Lower lobe of right lung (tissue), 2 donors: ENCODE results near the gene PDGFB. TPM values are rescaled to one million over a fixed set of nuclear protein-coding genes. Genes with fewer than 3 reads are reported as not detected.
A peak's percentile ranks its signal among the peaks of the same experiment; 100 is the strongest.

Source experiments
- ATAC-seq, 2 donors: fragments of 200-7000 bp; cut with Tn5 transposase; one replicate each; pipeline ENCODE4 v1.9.1; 2020 to 2022; ENCODE audit warnings: mild to moderate bottlenecking in 2 of 2, moderate library complexity in 2 of 2
- DNase-seq: peaks from one replicate; pipeline ENCODE4 v3.0.0-alpha.2; 2020
- H3K27ac ChIP-seq: fragments of 200-600 bp; one replicate; pipeline ENCODE4 v1.8.0; 2022
- H3K27me3 ChIP-seq: fragments of 200-600 bp; one replicate; pipeline ENCODE4 v1.8.0; 2022; ENCODE audit warnings: low read depth
- H3K36me3 ChIP-seq: fragments of 200-600 bp; one replicate; pipeline ENCODE4 v1.8.0; 2022; ENCODE audit warnings: mild to moderate bottlenecking
- H3K4me1 ChIP-seq: fragments of 200-600 bp; one replicate; pipeline ENCODE4 v1.8.0; 2022
- H3K4me3 ChIP-seq: fragments of 200-600 bp; one replicate; pipeline ENCODE4 v1.8.0; 2022; ENCODE audit warnings: mild to moderate bottlenecking
- H3K9me3 ChIP-seq: fragments of 200-600 bp; one replicate; pipeline ENCODE4 v1.8.0; 2022
- intact Hi-C: fragments of 100-400 bp; cut with DNase I; formaldehyde crosslinking; loops from one replicate; pipeline ENCODE4 v1.11.0; 2022
- total RNA-seq: library from RNA; stranded (reverse); fragmentation: NEBNext Ultra II Directional; extraction: Animal tissue kit (Norgen Biotek cat#: 25700); gene quantifications from one replicate; pipeline ENCODE4 v1.2.1, GENCODE V29; 2021
- TF ChIP-seq, protein P1 (sequence below): fragments of 200-600 bp; IDR thresholded peaks from one replicate; pipeline ENCODE4 v1.8.0; 2022; ENCODE audit warnings: antibody characterized with exemption, mild to moderate bottlenecking
- donor health status: DM: no; HTN: yes; CAD: no; lungs with severe emphysema.

Gene PDGFB
- total RNA-seq, 1 donor from 2014 or later = 30.5 TPM

DNA sequence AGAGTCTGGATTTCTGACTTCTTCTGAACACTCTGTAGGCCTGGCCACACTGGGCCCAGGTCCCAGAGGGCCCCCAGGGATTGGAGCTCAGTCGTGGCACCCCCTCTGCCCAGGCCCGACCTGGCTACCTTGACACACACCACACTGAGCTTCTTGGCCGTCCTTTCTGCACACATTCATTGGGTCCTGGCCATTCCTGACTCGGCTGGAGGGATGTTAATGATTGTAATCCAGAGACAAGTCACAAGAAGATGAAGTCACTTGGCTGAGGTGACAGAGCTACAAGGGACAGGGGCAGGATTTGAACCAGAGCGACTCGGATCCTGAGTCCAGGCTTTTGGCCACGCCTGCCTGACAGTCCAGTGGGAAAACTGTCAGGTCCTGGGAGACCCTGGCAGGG, 23.9 kb upstream of the PDGFB start:
- TF ChIP-seq, protein P1, sequence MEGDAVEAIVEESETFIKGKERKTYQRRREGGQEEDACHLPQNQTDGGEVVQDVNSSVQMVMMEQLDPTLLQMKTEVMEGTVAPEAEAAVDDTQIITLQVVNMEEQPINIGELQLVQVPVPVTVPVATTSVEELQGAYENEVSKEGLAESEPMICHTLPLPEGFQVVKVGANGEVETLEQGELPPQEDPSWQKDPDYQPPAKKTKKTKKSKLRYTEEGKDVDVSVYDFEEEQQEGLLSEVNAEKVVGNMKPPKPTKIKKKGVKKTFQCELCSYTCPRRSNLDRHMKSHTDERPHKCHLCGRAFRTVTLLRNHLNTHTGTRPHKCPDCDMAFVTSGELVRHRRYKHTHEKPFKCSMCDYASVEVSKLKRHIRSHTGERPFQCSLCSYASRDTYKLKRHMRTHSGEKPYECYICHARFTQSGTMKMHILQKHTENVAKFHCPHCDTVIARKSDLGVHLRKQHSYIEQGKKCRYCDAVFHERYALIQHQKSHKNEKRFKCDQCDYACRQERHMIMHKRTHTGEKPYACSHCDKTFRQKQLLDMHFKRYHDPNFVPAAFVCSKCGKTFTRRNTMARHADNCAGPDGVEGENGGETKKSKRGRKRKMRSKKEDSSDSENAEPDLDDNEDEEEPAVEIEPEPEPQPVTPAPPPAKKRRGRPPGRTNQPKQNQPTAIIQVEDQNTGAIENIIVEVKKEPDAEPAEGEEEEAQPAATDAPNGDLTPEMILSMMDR = no peak
- no peak for DNase-seq
- Histone ChIP-seq H3K4me3 (no peak overlapping the region), H3K27ac (no peak overlapping the region), H3K27me3 (no peaks in the 10 kb centered on the region), H3K4me1 (peaks cover 5% of the 10 kb centered on the region), H3K9me3 (no peaks in the 10 kb centered on the region), H3K36me3 (no peaks in the 10 kb centered on the region)
- no peak for ATAC-seq
- intact Hi-C loops = no loop called here

DNA sequence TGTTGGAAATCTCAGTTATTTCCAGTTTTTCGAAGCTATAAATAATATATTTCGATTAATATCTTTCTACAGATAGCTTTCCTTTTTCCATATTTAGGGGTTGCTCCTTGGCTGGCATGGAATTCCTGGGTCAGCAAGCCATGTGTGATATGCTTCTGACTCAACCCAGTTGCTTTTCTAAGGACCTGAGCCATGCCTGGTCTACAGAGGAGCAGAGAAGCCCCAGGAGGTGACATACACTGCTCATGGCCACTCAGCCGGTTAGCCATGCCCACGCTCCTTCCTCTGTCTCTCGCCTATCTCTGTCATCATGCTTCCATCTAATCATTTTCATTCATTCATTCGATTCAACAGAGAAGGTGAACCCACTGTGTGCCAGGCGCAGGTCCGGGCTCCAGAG, 23.2 kb upstream of the PDGFB start:
- Histone ChIP-seq H3K27me3 (no peaks in the 10 kb centered on the region), H3K27ac (no peak overlapping the region), H3K36me3 (no peaks in the 10 kb centered on the region), H3K4me3 (no peak overlapping the region), H3K9me3 (no peaks in the 10 kb centered on the region), H3K4me1 (peaks cover 5% of the 10 kb centered on the region)
- DNase-seq = no peak
- intact Hi-C loops = no loop called here
- TF ChIP-seq, protein P1 = no peak
- no peak for ATAC-seq

DNA sequence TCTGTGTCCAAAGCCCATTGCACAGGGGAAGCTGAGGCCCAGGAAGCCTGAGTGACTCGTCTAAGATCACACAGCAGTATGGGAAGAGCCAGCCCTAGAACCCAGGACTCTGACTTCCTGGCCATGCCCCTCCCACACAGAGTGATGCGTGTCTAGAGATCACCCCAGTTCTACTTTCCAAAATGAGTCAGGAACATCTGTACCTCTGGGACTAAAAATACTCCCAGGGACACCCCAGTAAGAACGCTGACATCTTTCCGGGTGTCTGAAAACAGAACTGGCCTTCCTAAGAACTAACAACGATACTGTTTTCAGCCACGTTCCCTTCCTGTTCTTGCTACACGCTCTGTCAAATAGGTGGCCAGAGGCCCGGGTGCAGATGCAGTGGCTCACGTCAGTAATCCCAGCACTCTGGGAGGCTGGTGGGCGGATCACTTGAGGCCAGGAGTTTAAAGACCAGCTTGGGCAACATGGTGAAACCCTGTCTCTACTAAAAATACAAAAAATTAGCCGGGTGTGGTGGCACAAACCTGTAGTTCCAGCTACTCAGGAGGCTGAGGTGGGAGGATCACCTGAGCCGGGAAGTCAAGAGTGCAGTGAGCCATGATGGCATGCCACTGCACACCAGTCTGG, 21.7 kb upstream of the PDGFB start:
- TF ChIP-seq, protein P1 = no peak
- Histone ChIP-seq H3K9me3 (peaks cover 5% of the 10 kb centered on the region), H3K4me1 (peaks cover 5% of the 10 kb centered on the region), H3K27me3 (no peaks in the 10 kb centered on the region), H3K4me3 (no peak overlapping the region), H3K27ac (no peak overlapping the region), H3K36me3 (no peaks in the 10 kb centered on the region)
- intact Hi-C loops = no loop called here
- no peak for DNase-seq
- ATAC-seq = peak; percentile 8 to 26

DNA sequence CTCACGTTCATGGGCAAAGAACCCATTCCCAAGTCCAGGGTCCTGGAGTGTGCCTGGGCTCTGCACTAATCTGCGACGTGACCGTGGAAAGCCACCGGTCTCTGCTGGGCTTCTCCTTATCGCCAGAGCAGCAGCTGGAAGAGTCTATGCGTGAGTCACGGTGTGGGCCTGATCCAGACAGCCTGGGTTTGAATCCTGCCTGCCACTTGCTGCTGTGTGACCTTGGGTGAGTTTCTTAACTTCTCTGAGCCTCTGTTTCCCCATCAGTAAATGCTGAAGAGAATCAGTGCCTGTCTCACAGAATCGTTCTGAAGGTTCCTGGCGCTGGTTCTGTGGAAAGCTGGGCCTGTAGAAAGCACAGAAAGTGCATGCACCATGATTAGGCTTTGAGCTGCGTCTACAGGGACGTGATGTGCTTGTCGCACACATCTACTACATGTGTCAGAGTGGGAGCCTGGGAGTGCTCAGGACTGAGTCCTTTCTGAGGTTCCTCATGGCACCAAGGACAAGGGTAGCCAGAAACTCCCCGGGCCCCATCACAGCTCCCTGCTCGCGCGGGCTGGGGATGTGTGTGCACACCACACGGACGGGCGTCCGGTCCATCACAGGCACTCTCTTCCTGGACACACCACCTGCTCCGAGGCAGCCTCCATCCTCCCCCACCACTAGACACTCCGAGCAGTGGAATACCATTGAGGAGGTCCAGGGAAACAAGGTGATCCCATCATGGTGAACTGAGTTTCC, 20.5 kb upstream of the PDGFB start:
- Histone ChIP-seq H3K27ac (peak overlapping the region; percentile 2), H3K36me3 (no peaks in the 10 kb centered on the region), H3K4me3 (no peak overlapping the region), H3K27me3 (no peaks in the 10 kb centered on the region), H3K4me1 (peaks cover 5% of the 10 kb centered on the region), H3K9me3 (peaks cover 6% of the 10 kb centered on the region)
- intact Hi-C loops = no loop called here
- DNase-seq = no peak
- TF ChIP-seq, protein P1 = no peak
- no peak for ATAC-seq

DNA sequence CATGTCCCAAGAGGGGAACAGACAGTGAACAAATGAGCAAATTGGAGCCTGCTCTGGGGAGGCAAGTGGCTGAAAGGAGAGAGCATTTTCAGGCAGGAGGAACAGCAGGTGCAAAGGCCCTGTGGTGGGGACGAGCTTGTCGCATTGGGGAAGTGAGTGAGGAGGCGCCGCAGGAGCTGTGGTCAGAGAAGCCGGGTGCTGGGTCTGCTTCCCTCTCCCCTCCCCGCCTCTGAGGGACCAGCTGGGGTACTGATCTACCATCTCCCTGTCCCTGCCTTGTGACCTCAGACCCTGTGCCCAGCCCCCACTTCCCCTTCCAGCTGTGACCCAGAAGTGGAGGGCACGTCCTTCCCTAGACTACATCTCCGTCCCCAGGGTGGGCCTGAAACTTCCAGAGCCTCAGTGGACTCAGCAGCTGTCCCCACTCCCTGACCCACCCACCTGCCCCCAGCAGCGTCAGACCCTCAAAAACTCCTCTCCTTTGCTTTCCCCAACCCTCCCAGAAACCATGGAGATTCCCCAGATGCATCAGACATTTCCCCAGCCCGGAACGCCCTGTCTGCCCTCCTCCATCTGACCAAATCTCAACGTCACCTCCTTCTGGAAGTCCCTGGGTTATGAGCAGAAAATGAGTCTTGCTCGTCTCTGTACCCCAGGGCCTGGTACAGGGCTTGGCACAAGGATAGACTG, 19.7 kb upstream of the PDGFB start:
- DNase-seq (peak; percentile 77), ATAC-seq (peak; percentile 40 to 74)
- no peak overlapping the region for H3K4me3 ChIP-seq
- peaks cover 6% of the 10 kb centered on the region for H3K9me3 ChIP-seq
- H3K4me1 ChIP-seq = peaks cover 5% of the 10 kb centered on the region
- no peaks in the 10 kb centered on the region for H3K27me3 ChIP-seq
- H3K27ac ChIP-seq = peak overlapping the region; percentile 2
- TF ChIP-seq, protein P1 = no peak
- intact Hi-C loops = no loop called here
- no peaks in the 10 kb centered on the region for H3K36me3 ChIP-seq
